ENCODE measurements around the gene ASB16. TPM values are rescaled to one million over a fixed set of nuclear protein-coding genes. Genes with fewer than 3 reads are reported as not detected.

Gene ASB16
- total and polyA plus RNA-seq, 9 of the 15 experiments (the other 6 are each of a cell fraction or from before 2014, with no cell fraction given) = 0.03 to 0.07 TPM; not detected in 7

- intact Hi-C loops (cut with micrococcal nuclease) = no loop called here
- CTCF ChIA-PET (ENCODE audit: low intra/inter-chr PET ratio) = interaction anchor here (0.6 kb wide), 1 partner anchor 257 kb away, joined by 3 read pairs; no protein-coding TSS in a partner anchor
- ATAC-seq = no peak
Observed at GRCh38 chr17:44171931-44172455, 1.5 kb downstream of the ASB16 start.

GRCh38 chr17:44174427-44174826, 3.9 kb downstream of the ASB16 start:
- POLR2A ChIA-PET = interaction anchor here (3.6 kb wide), 1 partner anchor 11 kb away, joined by 35 read pairs; the partner anchor contains the start of gene TMUB2
- WGBS (ENCODE audit: insufficient coverage, low coverage, missing lambda C conversion rate) = 71% methylated on average over 2 of the region's 2 CpGs

More at GRCh38 chr17:44171931-44172455, 1.5 kb downstream of the ASB16 start:
- no peaks in the 10 kb centered on the region for H3K79me2 ChIP-seq (ENCODE audit: control insufficient read depth, insufficient read depth, low read length)
- FAIRE-seq (no peak), DNase-seq (ENCODE audit: extremely low read depth in 1 of 4, low spot score in 3 of 4) (no peak)
- POLR2A ChIA-PET = interaction anchor here (0.6 to 3.6 kb wide), 5 partner anchors 13 to 287 kb away, joined by 3 to 35 read pairs (median 4); partner anchors contain the start of gene TMUB2
- H3K27ac ChIP-seq (ENCODE audit: extremely low read depth, low read depth, low read length) = no peak overlapping the region
- H2AFZ ChIP-seq (ENCODE audit: low read depth, low read length) = no peak overlapping the region
- WGBS (ENCODE audit: insufficient coverage, low coverage, missing lambda C conversion rate) = 78% methylated on average over 15 of the region's 17 CpGs
- TF ChIP-seq NELFE (IDR thresholded peaks at IDR 0.05; ENCODE audit: insufficient read depth, insufficient read length) (no peak), ZNF311 (CRISPR knock-in tag; IDR thresholded peaks at IDR 0.05) (no peak), ZFP1 (CRISPR knock-in tag; IDR thresholded peaks at IDR 0.05) (no peak), ARID1B (IDR thresholded peaks at IDR 0.05) (no peak), POLR2G (IDR thresholded peaks at IDR 0.05; ENCODE audit: low read depth, low read length) (peak; percentile 76), POLR2A (conservative IDR thresholded peaks at IDR 0.05) (peak; percentile 36; the same call in 1 of the 2 replicates), ETS2 (tag; IDR thresholded peaks at IDR 0.05; ENCODE audit: borderline replicate concordance, poor library complexity, severe bottlenecking) (no peak)
- H3K9me1 ChIP-seq (ENCODE audit: control insufficient read depth, insufficient read depth, low read length) = no peaks in the 10 kb centered on the region
- peaks cover 10% of the 10 kb centered on the region; the same call in 1 of the 3 replicates for H3K36me3 ChIP-seq (ENCODE audit: control insufficient read depth, insufficient read depth, low read length)
- peaks cover 13 to 31% of the 10 kb centered on the region in 2 experiments; a peak in 4 of 5 replicates for H3K4me1 ChIP-seq (replicated peaks in 1 of 2; ENCODE audit: control insufficient read depth in 2 of 2, insufficient read depth in 2 of 2, low read length in 2 of 2)
- H3K4me2 ChIP-seq (ENCODE audit: insufficient read depth, low read length) = no peak overlapping the region
- BruUV-seq (replicated peaks) = no TSS peak
- no peak overlapping the region for H3K9ac ChIP-seq (ENCODE audit: insufficient read depth in 1 of 2, low read depth in 2 of 2, low read length in 2 of 2)
- H3K27me3 ChIP-seq (ENCODE audit: control insufficient read depth in 2 of 2, insufficient read depth in 2 of 2, low read length in 2 of 2) = no peaks in the 10 kb centered on the region
- H4K20me1 ChIP-seq (replicated peaks; ENCODE audit: control insufficient read depth, insufficient read depth, low read length) = no peaks in the 10 kb centered on the region
- in situ Hi-C loops (cut with MboI) = no loop called here
- H3K4me3 ChIP-seq = no peak overlapping the region
- no peaks in the 10 kb centered on the region for H3K9me3 ChIP-seq (replicated peaks; ENCODE audit: control insufficient read depth, insufficient read depth, low read depth, low read length)

More at GRCh38 chr17:44174427-44174826, 3.9 kb downstream of the ASB16 start:
- no peak for ATAC-seq
- no peak for FAIRE-seq
- BruUV-seq (replicated peaks) = no TSS peak
- Histone ChIP-seq H2AFZ (ENCODE audit: low read depth, low read length) (no peak overlapping the region), H3K4me1 (replicated peaks in 1 of 2; ENCODE audit: control insufficient read depth in 2 of 2, insufficient read depth in 2 of 2, low read length in 2 of 2) (peaks cover 8 to 24% of the 10 kb centered on the region in 2 experiments; a peak in 4 of 5 replicates), H3K27ac (ENCODE audit: extremely low read depth, low read depth, low read length) (no peak overlapping the region), H3K27me3 (ENCODE audit: control insufficient read depth in 2 of 2, insufficient read depth in 2 of 2, low read length in 2 of 2) (no peaks in the 10 kb centered on the region), H3K9me3 (replicated peaks; ENCODE audit: control insufficient read depth, insufficient read depth, low read depth, low read length) (no peaks in the 10 kb centered on the region), H4K20me1 (replicated peaks; ENCODE audit: control insufficient read depth, insufficient read depth, low read length) (no peaks in the 10 kb centered on the region), H3K79me2 (ENCODE audit: control insufficient read depth, insufficient read depth, low read length) (no peaks in the 10 kb centered on the region), H3K9ac (ENCODE audit: insufficient read depth in 1 of 2, low read depth in 2 of 2, low read length in 2 of 2) (no peak overlapping the region), H3K9me1 (ENCODE audit: control insufficient read depth, insufficient read depth, low read length) (no peaks in the 10 kb centered on the region), H3K4me3 (no peak overlapping the region), H3K36me3 (ENCODE audit: control insufficient read depth, insufficient read depth, low read length) (peaks cover 29% of the 10 kb centered on the region; the same call in 2 of the 3 replicates), H3K4me2 (ENCODE audit: insufficient read depth, low read length) (no peak overlapping the region)
- in situ Hi-C loops (cut with MboI) (no loop called here), intact Hi-C loops (cut with micrococcal nuclease) (no loop called here)
- CTCF ChIA-PET (ENCODE audit: low intra/inter-chr PET ratio) = no interaction called here
- DNase-seq (ENCODE audit: extremely low read depth in 1 of 4, low spot score in 3 of 4) = no peak
- TF ChIP-seq BHLHE40 (IDR thresholded peaks at IDR 0.05; ENCODE audit: low read length) (no peak), MTA1 (IDR thresholded peaks at IDR 0.05; ENCODE audit: borderline replicate concordance) (no peak), ZNF696 (CRISPR knock-in tag; conservative IDR thresholded peaks at IDR 0.05) (no peak)
